Right atrium auricular region (tissue), 2 donors: Measurements from ENCODE around the gene TBC1D14. TPM values are rescaled to one million over a fixed set of nuclear protein-coding genes. Genes with fewer than 3 reads are reported as not detected.

Experiments
- DNase-seq: peaks from one replicate; pipeline ENCODE4 v3.0.0-alpha.2; 2019; ENCODE audit warnings: low spot score
- H3K27ac ChIP-seq, 2 donors: fragments of 200-600 bp; sonication (generic); 1 replicate in 1 of 2; 2 replicates in 1 of 2; pipeline ENCODE4 v1.5.1; 2016 to 2019
- H3K27me3 ChIP-seq, 2 donors: fragments of 200-600 bp; sonication (generic); one replicate each; pipeline versions ENCODE4 v1.5.1 to v1.6.0; 2017 to 2019
- H3K36me3 ChIP-seq: fragments of 200-600 bp; sonication (generic); one replicate; pipeline ENCODE4 v1.5.1; 2016
- H3K4me1 ChIP-seq, 2 donors: fragments of 200-600 bp; sonication (generic); one replicate each; pipeline versions ENCODE4 v1.5.1 to v1.6.0; 2017 to 2019
- H3K4me3 ChIP-seq, 2 donors: fragments of 200-600 bp; sonication (generic); 1 replicate in 1 of 2; 2 replicates in 1 of 2; pipeline ENCODE4 v1.5.1; 2017 to 2019; ENCODE audit warnings: mild to moderate bottlenecking in 1 of 2, moderate library complexity in 1 of 2
- H3K9me3 ChIP-seq, 2 donors: fragments of 200-600 bp; sonication (generic); one replicate each; pipeline ENCODE4 v1.5.1; 2019
- total RNA-seq, 2 donors: library from RNA; depleted of rRNA; stranded (reverse); fragments of >200 nt; gene quantifications; one replicate each; pipeline ENCODE4 v1.1.0, GENCODE V29; 2016
- TF ChIP-seq, protein P1 (sequence below), 2 donors: fragments of 200-600 bp; sonication (generic); IDR thresholded peaks; one replicate each; pipeline ENCODE4 v1.5.1; 2019; ENCODE audit warnings: antibody characterized with exemption in 2 of 2

Gene TBC1D14
- total RNA-seq, 2 donors from 2014 or later = 33.7 to 34.0 TPM

DNA sequence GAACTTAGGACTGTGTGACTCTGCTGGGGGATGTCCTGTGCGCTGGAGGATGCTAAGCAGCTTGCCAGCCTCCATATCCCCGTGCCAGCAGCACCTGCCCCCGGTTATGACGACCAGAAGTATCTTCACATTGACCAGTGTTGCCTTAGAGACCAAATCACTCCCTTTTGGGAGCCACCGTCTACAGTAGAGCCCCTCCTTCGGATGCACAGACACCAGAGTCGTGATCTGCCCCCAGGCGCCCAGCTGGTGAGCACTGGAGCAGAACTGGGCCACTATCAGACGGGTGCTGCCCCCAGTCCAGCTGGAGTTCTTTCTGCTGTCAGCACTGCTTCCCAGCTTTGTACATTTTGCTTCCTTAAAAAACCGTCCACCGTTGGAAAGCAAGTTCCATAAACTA, 103.5 kb downstream of the TBC1D14 start:
- no peak for DNase-seq
- peaks cover 60% of the 10 kb centered on the region for H3K36me3 ChIP-seq

DNA sequence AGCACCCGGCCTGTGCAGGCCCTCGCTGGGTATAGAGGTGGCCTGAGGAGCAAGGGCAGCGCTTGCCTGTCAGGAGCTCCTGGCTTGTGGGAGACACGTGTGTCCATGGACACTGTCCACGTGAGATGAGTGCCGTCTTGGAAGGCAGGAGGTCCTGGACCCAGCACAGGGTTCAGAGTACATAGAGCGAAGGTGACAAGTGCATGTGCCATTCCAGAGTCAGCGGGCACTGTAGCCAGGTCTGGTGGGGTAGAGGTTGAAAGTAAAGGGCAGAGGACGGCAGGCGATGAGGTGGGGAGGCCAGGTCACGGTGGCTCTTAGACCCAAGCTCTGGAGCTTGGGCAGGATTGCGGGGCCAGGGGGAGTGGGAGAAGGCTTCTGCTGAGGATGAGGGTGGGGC, 105.2 kb downstream of the TBC1D14 start:
- no peak overlapping the region for H3K27ac ChIP-seq
- peaks cover 64% of the 10 kb centered on the region for H3K36me3 ChIP-seq
- no peaks in the 10 kb centered on the region for H3K9me3 ChIP-seq
- TF ChIP-seq, protein P1, sequence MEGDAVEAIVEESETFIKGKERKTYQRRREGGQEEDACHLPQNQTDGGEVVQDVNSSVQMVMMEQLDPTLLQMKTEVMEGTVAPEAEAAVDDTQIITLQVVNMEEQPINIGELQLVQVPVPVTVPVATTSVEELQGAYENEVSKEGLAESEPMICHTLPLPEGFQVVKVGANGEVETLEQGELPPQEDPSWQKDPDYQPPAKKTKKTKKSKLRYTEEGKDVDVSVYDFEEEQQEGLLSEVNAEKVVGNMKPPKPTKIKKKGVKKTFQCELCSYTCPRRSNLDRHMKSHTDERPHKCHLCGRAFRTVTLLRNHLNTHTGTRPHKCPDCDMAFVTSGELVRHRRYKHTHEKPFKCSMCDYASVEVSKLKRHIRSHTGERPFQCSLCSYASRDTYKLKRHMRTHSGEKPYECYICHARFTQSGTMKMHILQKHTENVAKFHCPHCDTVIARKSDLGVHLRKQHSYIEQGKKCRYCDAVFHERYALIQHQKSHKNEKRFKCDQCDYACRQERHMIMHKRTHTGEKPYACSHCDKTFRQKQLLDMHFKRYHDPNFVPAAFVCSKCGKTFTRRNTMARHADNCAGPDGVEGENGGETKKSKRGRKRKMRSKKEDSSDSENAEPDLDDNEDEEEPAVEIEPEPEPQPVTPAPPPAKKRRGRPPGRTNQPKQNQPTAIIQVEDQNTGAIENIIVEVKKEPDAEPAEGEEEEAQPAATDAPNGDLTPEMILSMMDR (IDR thresholded peaks at IDR 0.05) = no peak
- H3K4me1 ChIP-seq = no peaks in the 10 kb centered on the region
- no peaks in the 10 kb centered on the region for H3K27me3 ChIP-seq
- DNase-seq = no peak
- no peak overlapping the region for H3K4me3 ChIP-seq

More for the DNA sequence above, 103.5 kb downstream of the TBC1D14 start:
- no peak overlapping the region for H3K27ac ChIP-seq
- no peaks in the 10 kb centered on the region for H3K4me1 ChIP-seq
- H3K4me3 ChIP-seq = no peak overlapping the region
- no peaks in the 10 kb centered on the region for H3K9me3 ChIP-seq
- H3K27me3 ChIP-seq = no peaks in the 10 kb centered on the region
- TF ChIP-seq, protein P1 (IDR thresholded peaks at IDR 0.05) = no peak

DNA sequence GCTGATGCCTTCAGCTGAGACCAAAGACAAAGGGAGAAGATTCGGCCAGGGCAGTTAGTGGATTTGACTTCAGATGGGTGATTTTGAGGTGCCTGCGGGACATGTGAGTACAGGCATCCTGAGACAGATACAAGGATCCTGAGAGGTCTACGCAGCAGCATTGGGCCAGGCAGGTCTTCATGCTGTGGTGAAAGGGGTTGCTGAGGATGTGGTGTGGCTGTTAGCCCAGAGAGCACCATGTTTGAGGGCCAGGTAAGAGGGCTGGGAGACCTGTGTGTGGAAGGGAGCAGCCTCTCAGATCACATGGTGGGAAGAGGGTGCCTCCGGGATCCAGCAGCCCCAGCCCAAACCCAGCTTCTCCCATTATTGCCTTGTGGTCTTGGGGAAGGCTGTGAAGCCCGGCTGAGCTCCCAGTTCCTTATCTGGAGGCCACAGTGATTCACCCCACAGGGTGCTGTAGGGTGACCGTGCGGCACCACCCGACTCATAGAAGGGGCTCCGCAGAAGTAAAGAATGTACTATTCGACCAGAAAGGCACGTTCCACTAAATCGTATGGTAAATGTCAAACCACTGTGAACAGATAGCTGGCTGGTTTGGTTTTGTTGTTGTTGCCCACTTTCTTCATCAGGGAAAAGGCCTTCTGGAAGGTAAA, 105.9 kb downstream of the TBC1D14 start:
- TF ChIP-seq, protein P1 (IDR thresholded peaks at IDR 0.05) = no peak
- H3K36me3 ChIP-seq = peaks cover 63% of the 10 kb centered on the region
- no peak for DNase-seq

DNA sequence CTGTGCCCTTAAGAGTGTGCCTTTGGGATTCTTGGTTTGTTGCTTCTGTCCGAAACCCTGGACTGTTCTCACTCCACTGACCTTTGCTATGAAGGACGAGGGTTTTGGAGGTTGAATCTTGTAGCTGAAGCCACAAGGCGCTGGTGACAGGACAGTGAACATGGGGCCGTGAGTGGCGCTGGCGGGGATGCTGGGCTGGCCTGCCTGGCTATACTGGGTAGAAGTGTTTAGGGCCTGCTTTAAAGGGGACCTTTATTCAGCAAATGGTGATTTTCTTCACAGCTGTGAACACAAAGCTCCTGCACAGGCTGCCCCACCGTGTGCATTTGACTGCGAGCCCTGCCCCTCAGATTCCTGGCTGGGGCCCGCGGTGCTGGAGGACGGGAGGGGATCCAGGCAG, 106.5 kb downstream of the TBC1D14 start:
- H3K4me3 ChIP-seq = no peak overlapping the region
- no peaks in the 10 kb centered on the region for H3K4me1 ChIP-seq
- H3K36me3 ChIP-seq = peaks cover 63% of the 10 kb centered on the region
- no peaks in the 10 kb centered on the region for H3K27me3 ChIP-seq
- no peak overlapping the region for H3K27ac ChIP-seq
- TF ChIP-seq, protein P1 (IDR thresholded peaks at IDR 0.05) = no peak
- no peaks in the 10 kb centered on the region for H3K9me3 ChIP-seq
- no peak for DNase-seq

More for the DNA sequence above, 105.9 kb downstream of the TBC1D14 start:
- no peaks in the 10 kb centered on the region for H3K9me3 ChIP-seq
- no peaks in the 10 kb centered on the region for H3K27me3 ChIP-seq
- H3K4me3 ChIP-seq = no peak overlapping the region
- no peak overlapping the region for H3K27ac ChIP-seq
- no peaks in the 10 kb centered on the region for H3K4me1 ChIP-seq

DNA sequence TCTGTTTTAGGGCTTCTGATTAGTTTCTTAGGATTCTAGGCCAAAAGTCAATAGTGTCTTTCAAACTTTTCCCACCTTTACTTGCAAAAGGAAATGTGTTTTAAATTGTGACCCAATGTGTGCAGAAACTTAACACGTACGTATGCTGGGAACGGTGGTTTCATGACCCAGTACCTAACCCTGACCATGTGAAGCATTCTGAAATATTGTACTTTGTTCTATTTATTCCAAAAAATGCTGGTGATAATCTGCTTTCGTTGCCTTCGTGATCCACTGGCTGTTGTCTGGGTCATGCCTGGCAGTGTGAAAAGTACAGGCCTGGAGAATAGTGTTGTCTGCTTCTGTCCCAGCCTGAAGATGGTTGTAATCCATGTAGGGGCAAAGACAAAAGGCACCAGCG, 106.9 kb downstream of the TBC1D14 start:
- DNase-seq = no peak
- H3K36me3 ChIP-seq = peaks cover 61% of the 10 kb centered on the region
- no peaks in the 10 kb centered on the region for H3K4me1 ChIP-seq
- no peak overlapping the region for H3K27ac ChIP-seq
- no peaks in the 10 kb centered on the region for H3K9me3 ChIP-seq
- no peaks in the 10 kb centered on the region for H3K27me3 ChIP-seq
- H3K4me3 ChIP-seq = no peak overlapping the region
- TF ChIP-seq, protein P1 (IDR thresholded peaks at IDR 0.05) = no peak
